Smooth muscle cell (in vitro differentiated cells): Measurements from ENCODE around the gene PGS1. TPM values are rescaled to one million over a fixed set of nuclear protein-coding genes. Genes with fewer than 3 reads are reported as not detected.

ENCODE experiments used
- DNase-seq: peaks from one replicate; lab custom pipeline; 2025; ENCODE audit not compliant: unreplicated experiment; lab: John Stamatoyannopoulos, UW
- H2AFZ ChIP-seq: fragments of 200-600 bp; sonication (generic); 2 replicates; pipeline ENCODE4 v1.6.0; 2016; ENCODE audit warnings: antibody characterized with exemption, low read depth, mild to moderate bottlenecking
- H3F3A ChIP-seq: fragments of 200-600 bp; sonication (generic); 2 replicates; pipeline ENCODE4 v1.6.0; 2017; ENCODE audit warnings: antibody characterized with exemption, low read depth
- H3K27ac ChIP-seq: fragments of 200-600 bp; sonication (generic); 2 replicates; pipeline ENCODE4 v1.5.1; 2016; ENCODE audit warnings: low read depth, mild to moderate bottlenecking
- H3K27me3 ChIP-seq: fragments of 200-600 bp; sonication (generic); 2 replicates; pipeline ENCODE4 v1.6.1; 2016; ENCODE audit warnings: low read depth, mild to moderate bottlenecking
- H3K36me3 ChIP-seq: fragments of 200-600 bp; sonication (generic); 2 replicates; pipeline ENCODE4 v1.5.1; 2016; ENCODE audit warnings: low read depth
- H3K4me1 ChIP-seq: fragments of 200-600 bp; sonication (generic); 2 replicates; pipeline ENCODE4 v1.5.1; 2016; ENCODE audit warnings: low read depth
- H3K4me2 ChIP-seq: fragments of 200-600 bp; sonication (generic); 2 replicates; pipeline ENCODE4 v1.6.0; 2016; ENCODE audit warnings: mild to moderate bottlenecking
- H3K4me3 ChIP-seq: fragments of 200-600 bp; sonication (generic); 2 replicates; pipeline ENCODE4 v1.5.1; 2016; ENCODE audit warnings: mild to moderate bottlenecking
- H3K79me2 ChIP-seq: fragments of 200-600 bp; sonication (generic); 2 replicates; pipeline ENCODE4 v1.6.0; 2016; ENCODE audit warnings: low read depth, mild to moderate bottlenecking
- H3K9ac ChIP-seq: fragments of 200-600 bp; sonication (generic); 2 replicates; pipeline ENCODE4 v1.6.0; 2016; ENCODE audit warnings: low read depth
- H3K9me3 ChIP-seq: fragments of 200-600 bp; sonication (generic); replicated peaks from 2 replicates; pipeline ENCODE4 v1.5.1; 2016; ENCODE audit warnings: low read depth
- H4K20me1 ChIP-seq: fragments of 200-600 bp; sonication (generic); 2 replicates; pipeline ENCODE4 v1.6.0; 2016; ENCODE audit warnings: low read depth
- CTCF ChIP-seq: fragments of 200-600 bp; sonication (generic); IDR thresholded peaks from 2 replicates; pipeline ENCODE4 v1.5.1; 2017; ENCODE audit warnings: borderline replicate concordance, mild to moderate bottlenecking, antibody characterized with exemption; ENCODE audit not compliant: insufficient read depth, poor library complexity, severe bottlenecking
- WGBS: methylation state at CpG from one replicate; pipeline ENCODE4 v1.1.7; 2016; ENCODE audit warnings: low lambda C conversion rate; 5-methylcytosine and 5-hydroxymethylcytosine counted together
- polyA plus RNA-seq: library from polyadenylated mRNA; unstranded; fragments of >200 nt; fragmentation: Nextera tagmentation; extraction: Ambion mirVana; gene quantifications from 2 replicates; pipeline ENCODE4 v1.2.1, GENCODE V29; 2016
- total RNA-seq: library from RNA; depleted of rRNA; stranded (reverse); fragments of >200 nt; gene quantifications from 2 replicates; pipeline ENCODE4 v1.2.3, GENCODE V29; 2014

Gene PGS1
- total and polyA plus RNA-seq, 2 experiments from 2014 or later: 22.6 to 29.9 TPM

GRCh38 chr17:78442648-78443218 is 64.3 kb downstream of the PGS1 start:
- no peaks in the 10 kb centered on the region for H3K27me3 ChIP-seq
- H3K9ac ChIP-seq: no peak overlapping the region
- 76% methylated on average over 18 of the region's 19 CpGs for WGBS
- no peaks in the 10 kb centered on the region for H3K9me3 ChIP-seq
- no peak overlapping the region for H3K27ac ChIP-seq
- H3K4me3 ChIP-seq: no peak overlapping the region
- no peak overlapping the region for H3K4me2 ChIP-seq
- no peak overlapping the region for H2AFZ ChIP-seq
- no peaks in the 10 kb centered on the region for H3F3A ChIP-seq
- no peaks in the 10 kb centered on the region for H3K36me3 ChIP-seq
- no peak for TF ChIP-seq CTCF
- DNase-seq: no peak
- H4K20me1 ChIP-seq: no peaks in the 10 kb centered on the region
- no peaks in the 10 kb centered on the region for H3K4me1 ChIP-seq
- H3K79me2 ChIP-seq: no peaks in the 10 kb centered on the region

GRCh38 chr17:78444392-78444791 is 65.9 kb downstream of the PGS1 start:
- Histone ChIP-seq H3K4me1 (no peaks in the 10 kb centered on the region), H3K9ac (no peak overlapping the region), H3K27me3 (no peaks in the 10 kb centered on the region), H2AFZ (no peak overlapping the region), H3K79me2 (no peaks in the 10 kb centered on the region), H3K36me3 (no peaks in the 10 kb centered on the region), H3K27ac (no peak overlapping the region), H3K4me2 (no peak overlapping the region), H3K4me3 (no peak overlapping the region), H4K20me1 (no peaks in the 10 kb centered on the region), H3K9me3 (no peaks in the 10 kb centered on the region), H3F3A (no peaks in the 10 kb centered on the region)
- WGBS: 95% methylated on average over 20 of the region's 20 CpGs
- DNase-seq: no peak
- no peak for TF ChIP-seq CTCF

- no peak for DNase-seq
- Histone ChIP-seq H3K4me1 (no peaks in the 10 kb centered on the region), H3F3A (no peaks in the 10 kb centered on the region), H3K27ac (no peak overlapping the region), H3K27me3 (no peaks in the 10 kb centered on the region), H3K9me3 (no peaks in the 10 kb centered on the region), H2AFZ (no peak overlapping the region), H3K4me3 (no peak overlapping the region), H3K79me2 (no peaks in the 10 kb centered on the region), H3K9ac (no peak overlapping the region), H3K4me2 (no peak overlapping the region), H3K36me3 (no peaks in the 10 kb centered on the region), H4K20me1 (no peaks in the 10 kb centered on the region)
- no peak for TF ChIP-seq CTCF
- WGBS: 91% methylated on average over 7 of the region's 7 CpGs
These were observed 68.4 kb downstream of the PGS1 start for GRCh38 chr17:78446833-78447232.

GRCh38 chr17:78448356-78448993 is 70.0 kb downstream of the PGS1 start:
- no peak overlapping the region for H3K4me2 ChIP-seq
- 73% methylated on average over 5 of the region's 5 CpGs for WGBS
- no peaks in the 10 kb centered on the region for H3K9me3 ChIP-seq
- H4K20me1 ChIP-seq: no peaks in the 10 kb centered on the region
- peak; percentile 8 for TF ChIP-seq CTCF
- DNase-seq: no peak
- H3K9ac ChIP-seq: no peak overlapping the region
- H3K4me3 ChIP-seq: no peak overlapping the region
- H3K36me3 ChIP-seq: no peaks in the 10 kb centered on the region
- H3K79me2 ChIP-seq: no peaks in the 10 kb centered on the region
- no peaks in the 10 kb centered on the region for H3K4me1 ChIP-seq
- no peaks in the 10 kb centered on the region for H3F3A ChIP-seq
- H3K27me3 ChIP-seq: no peaks in the 10 kb centered on the region
- no peak overlapping the region for H3K27ac ChIP-seq
- H2AFZ ChIP-seq: no peak overlapping the region
